ENCODE measurements around the gene SMIM9.
"Not testable (repeated sequence)": the region's sequence is repeated elsewhere in the genome, so short reads cannot be mapped to it uniquely, and the experiment has no call there.

SMIM9 gene

DNA sequence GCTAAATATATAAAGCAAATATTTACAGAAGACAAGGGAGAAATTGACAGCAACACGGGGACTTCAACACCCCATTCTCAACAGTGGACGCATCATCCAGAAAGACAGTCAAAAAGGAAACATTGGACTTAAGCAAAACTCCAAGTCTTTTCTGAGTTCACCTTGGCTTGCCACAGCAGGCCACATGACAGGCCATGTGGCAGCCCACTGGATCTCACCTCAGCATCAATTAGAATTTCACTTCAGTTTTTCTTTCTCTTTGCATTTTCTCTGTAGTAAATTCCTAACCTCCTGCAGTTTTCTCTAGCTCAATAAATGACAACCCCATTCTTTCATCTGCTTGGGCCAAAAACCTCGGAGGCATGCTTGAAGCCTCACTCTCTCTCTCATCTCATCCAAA is 12.4 kb downstream of the SMIM9 start:
- TF ChIP-seq, protein P1, sequence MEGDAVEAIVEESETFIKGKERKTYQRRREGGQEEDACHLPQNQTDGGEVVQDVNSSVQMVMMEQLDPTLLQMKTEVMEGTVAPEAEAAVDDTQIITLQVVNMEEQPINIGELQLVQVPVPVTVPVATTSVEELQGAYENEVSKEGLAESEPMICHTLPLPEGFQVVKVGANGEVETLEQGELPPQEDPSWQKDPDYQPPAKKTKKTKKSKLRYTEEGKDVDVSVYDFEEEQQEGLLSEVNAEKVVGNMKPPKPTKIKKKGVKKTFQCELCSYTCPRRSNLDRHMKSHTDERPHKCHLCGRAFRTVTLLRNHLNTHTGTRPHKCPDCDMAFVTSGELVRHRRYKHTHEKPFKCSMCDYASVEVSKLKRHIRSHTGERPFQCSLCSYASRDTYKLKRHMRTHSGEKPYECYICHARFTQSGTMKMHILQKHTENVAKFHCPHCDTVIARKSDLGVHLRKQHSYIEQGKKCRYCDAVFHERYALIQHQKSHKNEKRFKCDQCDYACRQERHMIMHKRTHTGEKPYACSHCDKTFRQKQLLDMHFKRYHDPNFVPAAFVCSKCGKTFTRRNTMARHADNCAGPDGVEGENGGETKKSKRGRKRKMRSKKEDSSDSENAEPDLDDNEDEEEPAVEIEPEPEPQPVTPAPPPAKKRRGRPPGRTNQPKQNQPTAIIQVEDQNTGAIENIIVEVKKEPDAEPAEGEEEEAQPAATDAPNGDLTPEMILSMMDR (IDR thresholded peaks at IDR 0.05; ENCODE audit: low read depth, low read length), result no peak
- no peak for DNase-seq (ENCODE audit: extremely low read depth, low read depth)

DNA sequence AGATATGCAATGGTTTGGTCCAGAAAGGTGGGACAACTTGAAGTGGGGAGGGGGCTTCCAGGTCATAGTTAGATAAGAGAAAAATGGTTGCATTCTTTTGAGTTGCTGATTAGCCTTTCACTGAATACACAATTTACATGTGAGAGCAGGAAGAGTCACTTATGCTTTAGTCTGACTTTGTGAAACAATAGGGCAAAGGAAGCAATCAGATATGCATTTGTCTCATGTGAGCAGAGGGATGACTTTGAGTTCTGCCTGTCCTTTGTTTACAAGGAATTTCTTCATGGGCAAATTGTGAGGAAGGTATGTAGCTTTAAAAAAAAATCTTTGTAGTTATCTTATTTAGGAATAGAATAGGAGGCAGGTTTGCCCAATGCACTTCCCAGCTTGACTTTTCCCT is 12.9 kb downstream of the SMIM9 start:
- DNase-seq (ENCODE audit: extremely low read depth, low read depth), result no peak
- TF ChIP-seq, protein P1 (IDR thresholded peaks at IDR 0.05; ENCODE audit: low read depth, low read length), result no peak

DNA sequence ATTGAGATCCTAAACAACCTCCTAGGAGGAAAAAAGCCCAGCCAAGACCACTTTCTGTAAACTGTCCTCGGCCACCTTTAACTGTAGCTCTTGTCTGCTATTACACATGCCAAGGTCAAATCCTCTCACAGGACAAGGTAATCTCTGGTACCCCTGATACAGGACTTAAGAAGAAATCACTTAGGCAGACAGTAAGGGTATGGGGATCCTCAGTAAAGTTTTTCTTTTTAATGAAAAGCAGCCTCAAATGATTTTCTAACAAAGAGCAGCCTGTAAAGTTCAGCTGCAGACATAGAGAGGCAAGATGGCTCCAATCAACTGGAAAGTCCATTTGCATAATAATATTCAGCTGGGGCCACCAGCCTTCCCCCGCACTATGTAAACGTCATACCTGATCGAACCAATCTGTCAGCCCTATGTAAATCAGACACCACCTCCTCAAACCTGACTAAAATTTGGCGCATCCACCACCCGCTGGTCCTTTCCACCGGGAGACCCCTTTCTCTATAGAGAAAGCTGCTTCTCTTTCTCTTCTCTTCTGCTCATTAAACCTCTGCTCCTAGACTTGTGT is 14.6 kb downstream of the SMIM9 start:
- TF ChIP-seq, protein P1 (IDR thresholded peaks at IDR 0.05; ENCODE audit: low read depth, low read length), result no peak
- no peak for DNase-seq (ENCODE audit: extremely low read depth, low read depth)

DNA sequence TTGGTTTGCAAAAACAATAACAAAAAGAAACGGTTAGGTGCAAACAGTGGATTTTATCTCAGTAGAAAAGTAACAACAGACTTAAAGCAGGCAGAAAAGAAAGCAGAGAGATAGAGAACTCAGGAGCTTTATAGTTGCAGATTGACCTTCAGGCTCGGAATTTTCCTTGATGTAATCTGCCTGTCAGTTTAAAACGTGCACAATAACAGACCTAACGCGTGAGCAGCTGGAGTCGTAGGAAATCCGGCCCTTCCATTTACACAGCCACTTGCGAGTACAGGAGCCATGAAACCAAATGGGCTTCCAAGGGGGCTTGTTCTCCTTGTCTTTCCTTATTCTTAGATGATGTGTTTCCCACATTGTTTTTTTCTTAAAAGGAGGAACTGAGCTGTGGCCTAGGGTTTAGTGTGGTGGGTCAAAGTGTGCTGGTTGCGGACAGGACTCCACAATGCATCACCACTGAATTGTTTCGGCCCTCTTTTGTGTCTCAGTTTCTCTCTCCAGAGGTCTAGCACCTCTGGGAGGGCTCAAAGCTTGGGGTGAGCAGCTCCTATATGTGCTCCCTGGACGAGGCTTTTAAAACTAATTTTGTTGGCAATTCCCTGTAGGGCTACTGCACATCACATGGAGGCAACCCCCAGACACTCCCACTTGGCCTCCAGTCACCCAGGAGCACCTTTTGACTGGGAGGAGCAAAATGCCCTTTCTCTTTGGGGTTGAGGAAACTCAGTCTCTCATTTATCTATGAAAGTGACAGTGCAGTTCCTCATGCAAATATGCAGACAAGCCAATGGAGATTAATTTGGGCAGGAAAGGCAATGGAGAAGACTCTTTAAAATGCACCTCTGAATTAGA is 15.3 kb downstream of the SMIM9 start:
- no peak for DNase-seq (ENCODE audit: extremely low read depth, low read depth)
- TF ChIP-seq, protein P1 (IDR thresholded peaks at IDR 0.05; ENCODE audit: low read depth, low read length), result no peak

DNA sequence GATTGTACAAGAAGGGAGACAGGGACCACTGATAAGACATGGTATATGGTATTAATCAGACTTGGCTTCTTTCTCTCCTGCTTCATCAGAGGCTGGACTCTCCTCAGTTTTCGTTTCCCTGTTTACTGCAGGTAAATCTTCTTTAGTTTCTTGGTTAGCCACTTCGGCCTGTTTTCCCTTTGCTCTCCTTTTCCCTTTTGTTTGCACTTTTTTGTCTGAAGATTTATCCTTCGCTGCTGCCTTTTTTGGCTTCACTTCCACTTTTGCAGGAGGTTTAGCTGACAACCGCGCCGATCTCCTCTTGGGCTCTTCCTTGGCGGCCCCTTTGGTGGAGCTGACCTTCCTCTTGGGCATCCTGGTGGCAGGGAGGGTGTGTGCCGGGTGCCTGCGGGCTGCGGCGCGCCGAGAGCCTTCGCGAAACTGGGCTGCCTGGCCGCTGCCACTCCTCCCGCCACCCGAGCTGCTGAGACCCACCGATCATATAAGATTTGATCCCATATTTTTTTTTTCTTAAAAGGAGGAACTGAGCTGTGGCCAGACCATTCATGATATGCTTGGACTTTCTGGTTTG is 17.3 kb downstream of the SMIM9 start:
- not testable (repeated sequence) for DNase-seq (ENCODE audit: extremely low read depth, low read depth)

DNA sequence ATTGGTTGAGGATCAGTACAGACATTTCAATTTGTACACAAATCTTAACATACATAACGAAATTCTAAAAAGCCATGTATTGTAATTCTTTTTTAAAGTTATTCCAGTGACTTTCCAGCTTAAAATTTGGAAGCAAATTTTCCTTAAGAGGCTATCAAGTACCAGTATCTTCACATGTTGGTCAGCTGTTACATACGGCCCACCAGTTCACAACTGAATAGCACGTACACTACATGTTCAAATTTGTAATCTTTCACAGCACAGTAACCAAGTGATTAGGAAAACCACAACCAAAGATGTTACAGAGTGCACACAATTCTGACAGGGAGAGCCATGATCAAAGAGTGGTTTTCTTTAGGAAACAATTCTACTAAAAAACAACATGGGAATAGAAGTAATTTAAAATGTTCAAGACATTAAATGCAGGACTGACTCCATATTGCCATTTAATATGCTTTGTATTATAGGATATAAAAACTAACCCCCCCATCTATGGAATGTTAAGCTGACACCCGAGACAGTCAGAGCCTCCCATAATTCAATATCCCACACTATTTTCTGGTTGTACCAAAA is 18.1 kb downstream of the SMIM9 start:
- not testable (repeated sequence) for DNase-seq (ENCODE audit: extremely low read depth, low read depth)

DNA sequence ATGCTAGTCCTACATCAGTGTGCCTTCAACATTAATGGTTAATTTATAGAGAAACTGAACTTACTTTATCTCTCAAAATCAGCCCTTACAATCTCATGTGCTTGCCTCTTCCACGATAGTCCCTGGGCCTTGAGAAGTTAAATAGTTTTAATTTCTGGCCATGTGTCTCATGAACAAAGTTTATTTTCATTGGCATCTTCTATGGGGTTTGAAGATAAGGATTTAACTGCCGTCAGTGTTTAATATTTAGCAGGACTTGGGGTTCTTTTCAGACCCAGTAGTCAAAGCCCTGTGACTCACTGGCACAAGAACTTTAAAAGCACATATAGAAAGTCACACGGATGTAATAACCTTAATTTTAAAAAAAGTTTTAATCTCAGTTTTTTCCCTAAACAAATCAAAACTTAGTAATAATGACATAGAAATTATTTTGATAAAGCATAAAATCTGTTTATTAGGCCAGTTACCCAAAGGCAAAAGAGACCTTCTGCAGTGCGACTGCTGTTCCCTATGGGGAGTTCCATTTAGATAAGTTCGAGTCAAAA is 19.1 kb downstream of the SMIM9 start:
- DNase-seq (ENCODE audit: extremely low read depth, low read depth), result no peak
- TF ChIP-seq, protein P1 (IDR thresholded peaks at IDR 0.05; ENCODE audit: low read depth, low read length), result no peak

DNA sequence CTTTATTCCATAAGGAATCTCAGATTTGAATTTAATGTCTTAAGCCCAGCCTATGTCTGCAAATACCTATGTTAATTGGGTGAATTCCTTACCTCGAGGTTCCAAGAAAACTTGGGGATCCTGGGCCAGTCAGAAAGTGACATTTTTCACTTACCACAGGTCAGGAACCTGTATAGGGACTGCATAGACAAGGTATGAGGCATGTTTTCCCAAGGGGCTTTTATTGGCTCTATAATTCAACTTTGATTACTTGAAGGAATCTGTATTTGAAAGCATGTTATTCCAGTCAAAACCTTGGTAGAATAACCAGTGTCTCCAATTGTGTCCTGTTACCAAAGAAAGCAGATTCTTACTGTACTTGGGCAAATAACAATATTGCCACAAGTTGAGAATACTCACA is 20.7 kb downstream of the SMIM9 start:
- TF ChIP-seq, protein P1 (IDR thresholded peaks at IDR 0.05; ENCODE audit: low read depth, low read length), result no peak
- no peak for DNase-seq (ENCODE audit: extremely low read depth, low read depth)
